Measurements from ENCODE around the gene DOCK1.

DOCK1 gene

GRCh38 chr10:127467811-127468210, 562.6 kb downstream of the DOCK1 start:
- no peak for DNase-seq (ENCODE audit: low read depth)

GRCh38 chr10:127468632-127469031, 563.4 kb downstream of the DOCK1 start:
- no peak for DNase-seq (ENCODE audit: low read depth)

GRCh38 chr10:127470911-127471310, 565.7 kb downstream of the DOCK1 start:
- no peak for DNase-seq (ENCODE audit: low read depth)

GRCh38 chr10:127472976-127473375, 567.7 kb downstream of the DOCK1 start:
- DNase-seq (ENCODE audit: low read depth) = no peak

- DNase-seq (ENCODE audit: low read depth) = no peak
These were observed 569.3 kb downstream of the DOCK1 start for GRCh38 chr10:127474501-127474900.

- DNase-seq (ENCODE audit: low read depth) = no peak
These were observed 580.1 kb downstream of the DOCK1 start for GRCh38 chr10:127485153-127485857.

GRCh38 chr10:127486355-127486754, 581.1 kb downstream of the DOCK1 start:
- no peak for DNase-seq (ENCODE audit: low read depth)

- DNase-seq (ENCODE audit: low read depth) = no peak
These were observed 587.5 kb downstream of the DOCK1 start for GRCh38 chr10:127492607-127493250.

- DNase-seq (ENCODE audit: low read depth) = no peak
These were observed 590.8 kb downstream of the DOCK1 start for GRCh38 chr10:127496035-127496434.

- no peak for DNase-seq (ENCODE audit: low read depth)
These were observed 592.5 kb downstream of the DOCK1 start for GRCh38 chr10:127497685-127498084.

GRCh38 chr10:127498087-127498486, 592.9 kb downstream of the DOCK1 start:
- DNase-seq (ENCODE audit: low read depth) = no peak

- no peak for DNase-seq (ENCODE audit: low read depth)
These were observed 594.9 kb downstream of the DOCK1 start for GRCh38 chr10:127500127-127500526.
